Bronchial epithelial cell (primary cell): ENCODE data around the gene RET. TPM values are rescaled to one million over a fixed set of nuclear protein-coding genes. Genes with fewer than 3 reads are reported as not detected.

Experiments
- DNase-seq: peaks from one replicate; pipeline ENCODE4 v3.0.0-alpha.2; 2010; ENCODE audit warnings: low read depth
- FAIRE-seq: peaks from 2 replicates; lab custom pipeline; 2011; peaks lifted over from hg19 to GRCh38; lab: Jason Lieb, UNC
- H3K27me3 ChIP-seq: 2 replicates; pipeline ENCODE4 v1.5.1; 2011; ENCODE audit warnings: low read length; ENCODE audit not compliant: control insufficient read depth, insufficient read depth
- H3K36me3 ChIP-seq: 2 replicates; pipeline ENCODE4 v1.5.1; 2011; ENCODE audit warnings: low read length; ENCODE audit not compliant: control insufficient read depth, insufficient read depth
- H3K4me3 ChIP-seq: 2 replicates; pipeline ENCODE4 v1.5.1; 2011; ENCODE audit warnings: mild to moderate bottlenecking, low read depth, low read length, control low read depth
- CTCF ChIP-seq: IDR thresholded peaks from 2 replicates; pipeline ENCODE4 v1.5.1; 2011; ENCODE audit warnings: mild to moderate bottlenecking, moderate library complexity, low read length, control low read depth, inconsistent platforms; ENCODE audit not compliant: insufficient read depth, severe bottlenecking
- total RNA-seq: library from RNA; depleted of rRNA; stranded (reverse); fragments of >200 nt; gene quantifications from 2 replicates; pipeline ENCODE4 v1.2.1, GENCODE V29; 2014

The RET gene
- total RNA-seq, 1 donor from 2014 or later, result 0.53 TPM

GRCh38 chr10:43173120-43173519 is 96.3 kb downstream of the RET start:
- no peak for TF ChIP-seq CTCF
- FAIRE-seq, result no peak
- H3K4me3 ChIP-seq, result no peak overlapping the region
- no peak for DNase-seq
- H3K36me3 ChIP-seq, result peaks cover 5% of the 10 kb centered on the region
- no peaks in the 10 kb centered on the region for H3K27me3 ChIP-seq

GRCh38 chr10:43174969-43175368 is 98.1 kb downstream of the RET start:
- Histone ChIP-seq H3K27me3 (no peaks in the 10 kb centered on the region), H3K36me3 (peaks cover 5% of the 10 kb centered on the region), H3K4me3 (no peak overlapping the region)
- FAIRE-seq, result no peak
- TF ChIP-seq CTCF, result no peak
- no peak for DNase-seq

- Histone ChIP-seq H3K36me3 (peaks cover 5% of the 10 kb centered on the region), H3K4me3 (no peak overlapping the region), H3K27me3 (no peaks in the 10 kb centered on the region)
- TF ChIP-seq CTCF, result no peak
- DNase-seq, result no peak
- no peak for FAIRE-seq
Measured at GRCh38 chr10:43176271-43176670, 99.4 kb downstream of the RET start.

GRCh38 chr10:43177595-43177994 is 100.7 kb downstream of the RET start:
- H3K27me3 ChIP-seq, result no peaks in the 10 kb centered on the region
- no peak for FAIRE-seq
- no peak for TF ChIP-seq CTCF
- no peak for DNase-seq
- peaks cover 5% of the 10 kb centered on the region for H3K36me3 ChIP-seq
- no peak overlapping the region for H3K4me3 ChIP-seq

Other genes with a start within 250 kb of the RET start
- gene CSGALNACT2, start 61.4 kb downstream of the RET start, total RNA-seq, result 15.0 and 17.4 TPM in 2 replicates
- 12.1 and 19.7 TPM in 2 replicates for gene RASGEF1A, start 190.0 kb downstream of the RET start, total RNA-seq